GM19467 (cell line): Measurements from ENCODE around the gene COL21A1.

Source experiments
- ATAC-seq: cut with Tn5 transposase; IDR thresholded peaks from one replicate; pipeline ENCODE4 v1.9.1; 2021; ENCODE audit warnings: mild to moderate bottlenecking, moderate library complexity; ENCODE audit not compliant: unreplicated experiment

Gene COL21A1

DNA sequence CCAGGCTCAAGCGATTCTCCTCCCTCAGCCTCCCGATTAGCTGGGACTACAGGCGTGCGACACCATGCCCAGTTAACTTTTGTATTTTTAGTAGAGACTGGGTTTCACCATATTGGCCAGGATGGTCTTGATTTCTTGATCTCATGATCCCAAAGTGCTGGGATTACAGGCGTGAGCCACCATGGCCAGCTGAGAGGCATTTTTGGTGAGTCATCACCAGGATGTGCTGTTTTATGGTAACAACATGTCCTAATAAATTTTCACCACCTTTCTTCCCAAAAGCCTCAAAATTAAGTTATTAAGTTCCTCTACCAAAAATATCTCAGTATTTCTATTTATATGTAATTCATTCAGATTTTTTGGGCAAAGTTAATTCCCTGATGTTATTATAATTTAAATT is 53.5 kb downstream of the COL21A1 start:
- no peak for ATAC-seq

GRCh38 chr6:56188429-56188828 is 59.0 kb downstream of the COL21A1 start:
- ATAC-seq: no peak

- no peak for ATAC-seq
These were observed 59.7 kb downstream of the COL21A1 start for GRCh38 chr6:56187686-56188085.

DNA sequence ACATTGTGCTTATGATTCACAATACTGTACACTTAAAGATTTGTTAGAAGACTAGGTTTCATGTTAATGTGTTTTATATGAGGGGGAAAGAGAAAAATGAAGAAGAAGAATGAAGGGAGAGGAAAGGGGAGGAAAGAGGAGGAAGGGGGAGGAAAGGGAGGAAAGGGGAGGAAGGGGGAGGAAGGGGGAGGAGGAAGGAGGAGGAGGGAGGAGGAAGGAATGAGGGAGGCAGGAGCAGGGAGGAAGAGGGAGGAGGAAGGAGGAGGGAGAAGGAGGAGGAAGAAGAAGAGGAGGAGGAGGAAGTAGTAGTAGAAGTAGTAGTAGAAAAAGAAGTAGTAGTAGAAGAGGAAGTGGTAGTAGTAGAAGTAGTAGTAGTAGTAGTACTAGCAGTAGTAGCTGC is 70.6 kb downstream of the COL21A1 start:
- ATAC-seq: no peak

DNA sequence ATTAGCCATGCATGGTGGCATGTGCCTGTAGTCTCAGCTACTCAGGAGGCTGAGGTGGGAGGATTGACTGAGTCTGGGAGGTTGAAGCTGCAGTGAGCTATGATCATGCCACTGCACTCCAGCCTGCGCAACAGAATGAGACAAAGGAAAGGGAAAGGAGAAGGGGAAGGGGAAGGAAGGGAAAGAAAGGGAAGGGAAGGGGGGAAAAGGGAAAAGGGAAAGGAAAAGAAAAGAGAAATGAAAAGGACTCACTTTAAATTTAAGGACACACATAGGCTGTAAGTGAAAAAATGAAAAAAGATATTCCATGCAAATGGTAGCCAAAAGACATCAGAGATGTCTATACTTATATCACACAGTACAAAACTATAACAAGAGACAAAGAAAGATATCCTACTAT is 74.2 kb downstream of the COL21A1 start:
- no peak for ATAC-seq

DNA sequence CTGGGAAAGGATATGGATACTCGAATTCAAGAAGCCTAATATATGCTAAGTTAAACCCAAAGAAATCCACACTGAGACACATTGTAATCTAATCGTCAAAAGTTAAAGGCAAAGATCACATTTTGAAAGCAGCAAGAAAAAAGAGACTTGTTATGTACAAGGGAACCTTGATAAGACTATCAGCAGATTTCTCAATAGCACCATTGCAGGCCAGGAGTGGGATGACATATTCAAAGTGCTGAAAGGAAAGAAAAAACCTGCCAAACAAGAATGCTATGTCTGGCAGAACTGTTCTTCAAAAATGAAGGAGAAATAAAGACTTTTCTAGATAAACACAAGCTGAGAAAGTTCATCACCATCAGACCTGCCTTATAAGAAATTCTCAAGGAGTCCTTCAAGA is 75.2 kb downstream of the COL21A1 start:
- no peak for ATAC-seq

DNA sequence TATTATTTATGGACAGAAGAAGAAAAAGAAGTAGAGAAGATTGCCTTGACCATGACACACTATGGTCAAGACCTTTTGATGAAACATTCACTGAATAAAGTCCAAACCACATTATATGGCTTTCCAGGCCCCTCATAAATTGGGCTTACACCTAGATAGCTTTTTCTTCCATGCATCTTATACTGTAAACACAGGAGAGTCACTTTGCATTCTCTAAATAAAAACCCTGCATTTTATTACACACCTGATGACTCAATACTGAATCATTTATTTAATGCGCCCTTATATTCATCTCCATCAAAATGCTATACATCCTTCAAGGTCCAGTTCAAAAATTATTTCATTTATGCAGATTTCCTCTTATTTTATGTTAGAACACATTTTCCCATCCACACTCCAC is 78.0 kb downstream of the COL21A1 start:
- no peak for ATAC-seq

- no peak for ATAC-seq
These were observed 78.8 kb downstream of the COL21A1 start for GRCh38 chr6:56168596-56168995.

- no peak for ATAC-seq
These were observed 85.3 kb downstream of the COL21A1 start for GRCh38 chr6:56162081-56162480.

- ATAC-seq: no peak
These were observed 86.9 kb downstream of the COL21A1 start for GRCh38 chr6:56160489-56160888.

- ATAC-seq: no peak
These were observed 88.8 kb downstream of the COL21A1 start for GRCh38 chr6:56158571-56158970.

DNA sequence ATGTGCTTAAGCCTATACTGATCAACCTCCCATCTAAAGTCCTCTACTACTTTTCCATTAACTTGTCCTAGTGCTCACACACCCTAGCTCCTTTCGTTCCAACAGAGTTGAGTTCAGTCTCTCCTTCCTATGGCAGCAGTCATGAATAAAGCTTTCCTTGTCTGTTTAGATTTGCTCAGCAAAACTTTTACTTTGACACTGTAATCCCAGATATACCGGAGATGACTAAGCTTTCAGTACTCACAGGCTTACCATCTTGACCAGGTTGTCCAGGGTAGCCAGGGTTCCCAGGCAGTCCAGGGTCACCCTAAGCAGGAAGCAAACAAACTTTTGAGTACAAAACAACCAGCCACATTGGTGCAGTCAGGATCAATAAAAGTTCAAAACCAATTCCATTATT is 90.7 kb downstream of the COL21A1 start:
- ATAC-seq: no peak

- no peak for ATAC-seq
These were observed 91.7 kb downstream of the COL21A1 start for GRCh38 chr6:56155634-56156141.

DNA sequence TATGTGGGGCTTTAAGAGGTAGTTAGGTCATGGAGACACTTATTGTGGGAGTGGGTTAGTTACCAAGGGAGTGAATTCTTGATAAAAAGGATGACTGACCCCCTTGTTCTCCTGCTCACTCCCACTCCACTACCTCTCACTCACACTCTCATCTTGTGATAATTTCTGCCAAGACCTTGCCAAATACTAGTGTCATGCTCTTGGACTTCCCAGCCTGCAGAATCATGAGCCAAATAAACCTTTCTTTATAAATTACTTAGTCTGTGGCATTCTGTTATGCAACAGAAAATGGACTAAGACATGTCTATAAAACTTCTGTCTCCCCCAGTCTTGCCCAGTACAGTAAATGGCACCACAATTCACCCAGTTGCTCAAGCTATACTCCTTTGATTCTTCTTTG is 93.3 kb downstream of the COL21A1 start:
- no peak for ATAC-seq

GRCh38 chr6:56152611-56153010 is 94.8 kb downstream of the COL21A1 start:
- no peak for ATAC-seq

DNA sequence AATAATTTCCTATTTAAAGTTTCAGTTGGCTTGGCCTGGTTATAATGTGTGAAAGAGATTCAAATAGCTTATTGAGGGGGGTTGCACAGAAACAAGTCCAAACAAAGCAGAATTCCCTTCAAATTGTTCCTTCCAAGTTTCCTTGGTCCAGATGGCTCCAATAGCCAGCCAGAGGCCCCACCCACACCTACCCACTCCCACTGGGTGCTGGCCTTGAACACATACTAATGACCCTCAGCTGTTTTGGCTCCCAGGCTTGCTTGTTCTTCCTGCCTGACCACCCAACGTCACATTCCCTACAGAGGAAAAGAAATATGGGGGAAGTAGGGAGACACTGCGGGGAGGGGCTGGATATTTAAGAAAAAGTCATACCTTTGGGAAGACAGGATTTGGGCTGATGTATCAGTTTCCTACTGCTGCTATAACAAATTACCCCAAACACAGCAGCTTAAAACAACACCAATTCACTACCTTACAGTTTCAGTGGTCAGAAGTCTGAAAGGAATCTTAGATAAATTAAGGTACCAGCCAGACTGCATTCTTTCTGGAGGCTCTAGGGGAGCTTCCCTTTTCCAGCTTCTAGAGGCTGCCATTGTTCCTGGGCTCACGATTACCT is 95.7 kb downstream of the COL21A1 start:
- ATAC-seq: no peak

DNA sequence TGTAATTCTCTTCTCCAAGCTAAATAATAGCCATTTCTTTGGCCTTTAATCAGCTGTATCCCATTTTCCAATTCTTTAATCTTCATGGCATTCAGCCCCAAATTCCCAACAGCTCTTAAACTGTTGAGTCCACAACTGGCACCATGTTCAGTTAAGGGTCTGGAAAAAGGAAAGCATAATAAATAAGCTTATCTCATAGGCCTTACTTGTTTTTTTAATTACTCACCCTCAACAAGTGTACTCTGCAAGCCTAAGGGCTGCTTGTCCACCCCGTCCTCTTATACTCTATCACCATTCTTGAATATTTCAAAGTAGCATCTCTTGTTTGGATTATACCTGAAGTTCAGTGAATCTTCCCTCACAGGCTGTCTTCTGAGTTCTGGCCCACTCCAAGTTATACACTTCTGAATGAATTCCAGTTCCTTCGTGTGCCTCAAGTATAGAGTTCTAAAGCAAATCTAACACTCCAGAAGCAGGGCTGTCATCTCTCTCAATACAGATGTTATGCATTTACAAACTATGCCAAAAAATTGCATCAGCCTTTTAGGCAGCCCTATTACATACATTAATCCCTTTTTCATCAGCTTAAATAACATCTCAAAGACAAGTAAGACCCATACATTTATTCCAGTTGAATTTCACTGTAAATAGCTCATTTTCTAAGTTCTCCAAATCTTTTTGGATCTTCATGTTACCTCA is 98.7 kb downstream of the COL21A1 start:
- ATAC-seq: no peak

- no peak for ATAC-seq
These were observed 99.6 kb downstream of the COL21A1 start for GRCh38 chr6:56147766-56148165.

GRCh38 chr6:56146086-56146485 is 101.3 kb downstream of the COL21A1 start:
- ATAC-seq: no peak

- ATAC-seq: no peak
These were observed 101.8 kb downstream of the COL21A1 start for GRCh38 chr6:56145616-56146015.

- no peak for ATAC-seq
These were observed 102.6 kb downstream of the COL21A1 start for GRCh38 chr6:56144538-56145324.

DNA sequence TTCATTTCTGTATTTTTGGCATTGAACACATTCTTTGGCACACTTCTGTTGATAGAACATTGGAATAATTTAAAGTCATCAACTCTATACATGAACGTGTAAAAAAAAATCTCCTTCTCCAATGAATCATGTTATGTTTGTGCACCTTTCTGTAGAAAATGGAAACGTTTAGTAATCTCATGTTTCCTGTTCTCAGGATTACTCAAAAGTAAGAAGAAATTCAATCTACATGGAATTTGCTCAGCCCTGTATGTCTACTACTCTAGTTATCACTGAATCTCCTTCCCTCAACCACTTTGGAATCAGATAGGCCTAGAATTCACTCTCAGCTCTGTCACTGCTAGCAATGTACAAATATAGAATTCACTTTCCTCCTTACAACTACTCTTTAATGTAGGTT is 103.6 kb downstream of the COL21A1 start:
- no peak for ATAC-seq
